ENCODE data around the gene PLEKHA3. TPM values are rescaled to one million over a fixed set of nuclear protein-coding genes. Genes with fewer than 3 reads are reported as not detected.

The PLEKHA3 gene
- total RNA-seq, 4 donors from 2014 or later = 9.1 to 45.5 (median 14.2) TPM

- Histone ChIP-seq H3K4me1 (no peaks in the 10 kb centered on the region), H3K36me3 (no peaks in the 10 kb centered on the region), H3K4me3 (no peak overlapping the region), H3K27me3 (no peaks in the 10 kb centered on the region), H3K9me3 (no peaks in the 10 kb centered on the region), H3K27ac (no peak overlapping the region)
- no peak for TF ChIP-seq POLR2A (IDR thresholded peaks at IDR 0.05)
- no peak for TF ChIP-seq CTCF (IDR thresholded peaks at IDR 0.05)
- no peak for DNase-seq
- intact Hi-C loops (cut with DNase I; ENCODE audit: low total_unique reads) = no loop called here
Observed at GRCh38 chr2:178498137-178498536, 17.9 kb downstream of the PLEKHA3 start.

GRCh38 chr2:178499640-178500039 lies 19.4 kb downstream of the PLEKHA3 start:
- no peaks in the 10 kb centered on the region for H3K4me1 ChIP-seq
- DNase-seq = no peak
- H3K36me3 ChIP-seq = no peaks in the 10 kb centered on the region
- no peaks in the 10 kb centered on the region for H3K27me3 ChIP-seq
- no peak overlapping the region for H3K4me3 ChIP-seq
- H3K27ac ChIP-seq = no peak overlapping the region
- no peak for TF ChIP-seq CTCF (IDR thresholded peaks at IDR 0.05)
- TF ChIP-seq POLR2A (IDR thresholded peaks at IDR 0.05) = no peak
- intact Hi-C loops (cut with DNase I; ENCODE audit: low total_unique reads) = no loop called here
- no peaks in the 10 kb centered on the region for H3K9me3 ChIP-seq

- TF ChIP-seq POLR2A (IDR thresholded peaks at IDR 0.05) (no peak), CTCF (IDR thresholded peaks at IDR 0.05) (no peak)
- Histone ChIP-seq H3K4me3 (no peak overlapping the region), H3K27ac (no peak overlapping the region), H3K27me3 (no peaks in the 10 kb centered on the region), H3K4me1 (no peaks in the 10 kb centered on the region), H3K36me3 (no peaks in the 10 kb centered on the region), H3K9me3 (no peaks in the 10 kb centered on the region)
- DNase-seq = no peak
- intact Hi-C loops (cut with DNase I; ENCODE audit: low total_unique reads) = no loop called here
Observed at GRCh38 chr2:178502751-178503150, 22.5 kb downstream of the PLEKHA3 start.

GRCh38 chr2:178506101-178506500 lies 25.8 kb downstream of the PLEKHA3 start:
- Histone ChIP-seq H3K27me3 (no peaks in the 10 kb centered on the region), H3K4me3 (no peak overlapping the region), H3K27ac (no peak overlapping the region), H3K9me3 (no peaks in the 10 kb centered on the region), H3K36me3 (no peaks in the 10 kb centered on the region), H3K4me1 (no peaks in the 10 kb centered on the region)
- intact Hi-C loops (cut with DNase I; ENCODE audit: low total_unique reads) = no loop called here
- DNase-seq = no peak
- TF ChIP-seq CTCF (IDR thresholded peaks at IDR 0.05) (no peak), POLR2A (IDR thresholded peaks at IDR 0.05) (no peak)

- Histone ChIP-seq H3K4me1 (no peaks in the 10 kb centered on the region), H3K36me3 (no peaks in the 10 kb centered on the region), H3K27ac (no peak overlapping the region), H3K27me3 (no peaks in the 10 kb centered on the region), H3K4me3 (no peak overlapping the region), H3K9me3 (no peaks in the 10 kb centered on the region)
- intact Hi-C loops (cut with DNase I; ENCODE audit: low total_unique reads) = no loop called here
- DNase-seq = no peak
- no peak for TF ChIP-seq POLR2A (IDR thresholded peaks at IDR 0.05)
- no peak for TF ChIP-seq CTCF (IDR thresholded peaks at IDR 0.05)
Observed at GRCh38 chr2:178506524-178506923, 26.3 kb downstream of the PLEKHA3 start.

All from uterus (tissue), 4 donors.